Measurements from ENCODE around the gene MRGPRD. TPM values are rescaled to one million over a fixed set of nuclear protein-coding genes. Genes with fewer than 3 reads are reported as not detected.

MRGPRD gene
- total RNA-seq, 1 experiment from 2014 or later: not detected

DNA sequence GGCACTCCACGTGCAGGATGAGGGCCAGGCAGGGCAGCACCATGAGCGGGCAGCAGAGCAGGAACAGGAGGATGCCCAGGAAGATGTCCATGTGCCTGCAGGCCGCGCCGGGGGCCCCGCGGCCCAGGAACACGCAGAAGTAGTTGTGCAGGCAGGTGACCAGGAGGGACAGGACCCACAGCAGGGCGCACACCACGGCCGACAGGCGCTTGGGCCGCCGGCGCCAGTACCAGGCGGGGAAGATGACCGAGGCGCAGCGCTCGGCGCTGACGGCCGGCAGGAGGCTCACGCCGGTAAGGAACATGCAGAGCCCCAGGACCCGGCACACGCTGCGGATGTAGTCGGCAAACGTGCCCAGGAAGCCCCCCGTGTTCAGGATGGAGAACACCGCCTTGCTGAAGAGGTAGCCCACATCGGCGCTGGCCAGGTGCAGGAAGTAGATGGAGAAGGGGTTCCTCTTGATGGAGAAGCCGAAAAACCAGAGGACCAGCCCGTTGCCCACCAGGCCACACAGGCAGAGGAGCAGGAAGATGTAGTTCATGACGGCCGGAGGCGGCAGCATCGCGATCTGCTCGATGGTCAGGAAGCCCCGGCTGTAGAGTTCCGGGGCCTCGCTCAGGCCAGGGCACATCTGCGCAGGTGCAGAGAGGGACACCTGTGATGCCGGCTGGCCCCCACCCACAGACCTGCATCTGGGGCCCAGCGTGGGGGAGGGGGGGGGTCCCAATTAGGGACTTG, 25.0 kb upstream of the MRGPRD start (continued):
- TF ChIP-seq FOSL1 (IDR thresholded peaks at IDR 0.05; ENCODE audit: low read depth) (no peak), EZH2 (IDR thresholded peaks at IDR 0.05) (no peak), ZFX (IDR thresholded peaks at IDR 0.05) (no peak), POLR2A (IDR thresholded peaks at IDR 0.05; ENCODE audit: borderline replicate concordance, extremely low read depth, insufficient read depth, insufficient read length) (no peak), CBX3 (IDR thresholded peaks at IDR 0.05; ENCODE audit: low read depth) (no peak)

- RAD21 ChIA-PET (ENCODE audit: low non-redundant PET in 1 of 2, low total read pairs in 2 of 2, uncharacterized antibody in 2 of 2, unreplicated experiment in 2 of 2): no interaction called here
- Histone ChIP-seq H3K27ac (ENCODE audit: low read depth, low read length) (no peak overlapping the region; the same call in 1 of the 2 replicates), H4K20me1 (ENCODE audit: insufficient read depth) (no peaks in the 10 kb centered on the region), H2AFZ (ENCODE audit: low read depth, low read length, poor library complexity, severe bottlenecking) (no peak overlapping the region), H3K9ac (ENCODE audit: low read length) (no peak overlapping the region), H3K4me2 (ENCODE audit: low read length) (no peak overlapping the region), H3K9me3 (ENCODE audit: control insufficient read depth in 1 of 2, insufficient read depth in 1 of 2, low read depth in 1 of 2, low read length in 2 of 2) (no peaks in the 10 kb centered on the region), H3K9me2 (ENCODE audit: insufficient read depth) (no peaks in the 10 kb centered on the region), H3K27me3 (ENCODE audit: insufficient read depth, low read length) (no peaks in the 10 kb centered on the region), H3K79me2 (ENCODE audit: insufficient read depth, low read length) (no peaks in the 10 kb centered on the region), H3K4me3 (replicated peaks in 1 of 2; ENCODE audit: low read depth in 1 of 2, low read length in 2 of 2) (no peak overlapping the region), H3K4me1 (ENCODE audit: control insufficient read depth in 1 of 2, insufficient read depth in 2 of 2, low read length in 2 of 2) (peaks cover 25 to 44% of the 10 kb centered on the region in 2 experiments), H3K36me3 (ENCODE audit: control insufficient read depth in 1 of 2, insufficient read depth in 2 of 2, low read length in 2 of 2) (no peaks in the 10 kb centered on the region)
- ATAC-seq: no peak
- no peak for DNase-seq (ENCODE audit: low read depth, low spot score)
- POLR2A ChIA-PET: interaction anchor here (0.6 kb wide), 1 partner anchor 304 kb away, joined by 4 read pairs; no protein-coding TSS in a partner anchor
- no TSS peak for BruUV-seq (replicated peaks)
- CTCF ChIA-PET: no interaction called here
- intact Hi-C loops (cut with micrococcal nuclease): no loop called here
- TF ChIP-seq, protein P1, sequence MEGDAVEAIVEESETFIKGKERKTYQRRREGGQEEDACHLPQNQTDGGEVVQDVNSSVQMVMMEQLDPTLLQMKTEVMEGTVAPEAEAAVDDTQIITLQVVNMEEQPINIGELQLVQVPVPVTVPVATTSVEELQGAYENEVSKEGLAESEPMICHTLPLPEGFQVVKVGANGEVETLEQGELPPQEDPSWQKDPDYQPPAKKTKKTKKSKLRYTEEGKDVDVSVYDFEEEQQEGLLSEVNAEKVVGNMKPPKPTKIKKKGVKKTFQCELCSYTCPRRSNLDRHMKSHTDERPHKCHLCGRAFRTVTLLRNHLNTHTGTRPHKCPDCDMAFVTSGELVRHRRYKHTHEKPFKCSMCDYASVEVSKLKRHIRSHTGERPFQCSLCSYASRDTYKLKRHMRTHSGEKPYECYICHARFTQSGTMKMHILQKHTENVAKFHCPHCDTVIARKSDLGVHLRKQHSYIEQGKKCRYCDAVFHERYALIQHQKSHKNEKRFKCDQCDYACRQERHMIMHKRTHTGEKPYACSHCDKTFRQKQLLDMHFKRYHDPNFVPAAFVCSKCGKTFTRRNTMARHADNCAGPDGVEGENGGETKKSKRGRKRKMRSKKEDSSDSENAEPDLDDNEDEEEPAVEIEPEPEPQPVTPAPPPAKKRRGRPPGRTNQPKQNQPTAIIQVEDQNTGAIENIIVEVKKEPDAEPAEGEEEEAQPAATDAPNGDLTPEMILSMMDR (IDR thresholded peaks at IDR 0.05 in 2 of 3, conservative IDR thresholded peaks at IDR 0.05 in 1 of 3; ENCODE audit: borderline replicate concordance in 1 of 3, insufficient read depth in 1 of 3, low read depth in 2 of 3, low read length in 2 of 3): no peak
- TF ChIP-seq ZBTB33 (IDR thresholded peaks at IDR 0.05; ENCODE audit: extremely low read depth, insufficient replicate concordance, low read length) (no peak), CEBPB (IDR thresholded peaks at IDR 0.05; ENCODE audit: low read depth) (no peak), MAX (IDR thresholded peaks at IDR 0.05) (no peak), POLR2A (IDR thresholded peaks at IDR 0.05; ENCODE audit: borderline replicate concordance, extremely low read depth, insufficient read depth, insufficient read length) (no peak), CBX3 (IDR thresholded peaks at IDR 0.05; ENCODE audit: low read depth) (no peak), ELF1 (IDR thresholded peaks at IDR 0.05; ENCODE audit: borderline replicate concordance, low read depth) (no peak), EGR1 (IDR thresholded peaks at IDR 0.05; ENCODE audit: low read depth) (no peak), REST (IDR thresholded peaks at IDR 0.05; ENCODE audit: low read depth) (no peak), EZH2phosphoT487 (IDR thresholded peaks at IDR 0.05; ENCODE audit: borderline replicate concordance) (no peak), JUND (IDR thresholded peaks at IDR 0.05) (no peak), ZNF274 (IDR thresholded peaks at IDR 0.05; ENCODE audit: low read depth, low read length) (no peak), SRF (IDR thresholded peaks at IDR 0.05; ENCODE audit: low read depth) (no peak), RAD21 (IDR thresholded peaks at IDR 0.05; ENCODE audit: low read depth) (no peak), YY1 (IDR thresholded peaks at IDR 0.05; ENCODE audit: extremely low read depth, insufficient replicate concordance, low read depth, low read length) (no peak)
Measured at GRCh38 chr11:69005183-69005630, 24.4 kb upstream of the MRGPRD start.

Measured in HCT116 (cell line).